HL-60 (cell line): ENCODE results near the gene TPGS2.

Experiments
- DNase-seq, 2 experiments: peaks; one replicate each; pipeline ENCODE4 v3.0.0-alpha.2; 2010 to 2020; ENCODE audit warnings: low read depth in 1 of 2, low spot score in 1 of 2
- H3K27ac ChIP-seq: fragments of 250-450 bp; sonication (Bioruptor Pico); replicated peaks from 2 replicates; pipeline ENCODE4 v1.5.1; 2020; ENCODE audit warnings: mild to moderate bottlenecking, moderate library complexity
- H3K27me3 ChIP-seq: fragments of 250-450 bp; sonication (Bioruptor Pico); 2 replicates; pipeline ENCODE4 v1.5.1; 2021; ENCODE audit warnings: mild to moderate bottlenecking, moderate library complexity; ENCODE audit not compliant: insufficient read depth, poor library complexity, severe bottlenecking
- H3K4me3 ChIP-seq: replicated peaks from 2 replicates; pipeline ENCODE4 v1.5.1; 2011; ENCODE audit warnings: mild to moderate bottlenecking, control low read depth, low read length; ENCODE audit not compliant: insufficient read depth
- GABPA ChIP-seq: IDR thresholded peaks from 2 replicates; pipeline ENCODE4 v1.6.1; 2012; ENCODE audit warnings: low read depth
- POLR2AphosphoS5 ChIP-seq: IDR thresholded peaks from 2 replicates; pipeline ENCODE4 v1.6.1; 2012; ENCODE audit warnings: low read depth
- SPI1 ChIP-seq: IDR thresholded peaks from 2 replicates; pipeline ENCODE4 v1.6.1; 2012; ENCODE audit warnings: low read depth, mild to moderate bottlenecking, borderline replicate concordance
- TF ChIP-seq, protein P1 (sequence below): IDR thresholded peaks from 2 replicates; pipeline ENCODE4 v1.6.1; 2012; ENCODE audit warnings: low read depth; ENCODE audit not compliant: insufficient replicate concordance
- TF ChIP-seq, protein P2 (sequence below): IDR thresholded peaks from one replicate; pipeline ENCODE4 v1.5.1; 2011; ENCODE audit warnings: low read length, control low read depth, inconsistent platforms; ENCODE audit not compliant: insufficient read depth

Gene TPGS2

DNA sequence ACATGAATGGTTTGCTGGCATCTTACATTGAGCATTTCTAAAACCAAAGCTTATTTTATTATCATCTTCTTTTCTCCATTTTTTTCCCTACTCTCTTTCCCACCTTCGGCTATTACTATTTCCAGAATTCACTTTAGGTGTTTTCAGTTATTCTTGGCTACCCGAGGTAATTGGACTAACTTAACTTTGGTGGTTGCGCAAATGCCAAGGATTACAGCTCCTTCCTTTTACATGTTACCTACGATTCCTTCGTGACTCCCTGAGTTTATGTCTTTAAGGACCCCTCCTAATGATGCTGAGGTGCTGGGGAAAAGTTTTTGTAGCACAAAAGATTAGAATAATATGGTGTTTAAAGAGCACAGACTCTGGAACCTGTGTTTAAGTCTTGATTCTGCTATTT is 14.4 kb upstream of the TPGS2 start:
- Histone ChIP-seq H3K27me3 (no peaks in the 10 kb centered on the region), H3K4me3 (no peak overlapping the region), H3K27ac (no peak overlapping the region)
- DNase-seq, result no peak
- TF ChIP-seq GABPA (no peak), POLR2AphosphoS5 (no peak), SPI1 (no peak)
- TF ChIP-seq, protein P1, sequence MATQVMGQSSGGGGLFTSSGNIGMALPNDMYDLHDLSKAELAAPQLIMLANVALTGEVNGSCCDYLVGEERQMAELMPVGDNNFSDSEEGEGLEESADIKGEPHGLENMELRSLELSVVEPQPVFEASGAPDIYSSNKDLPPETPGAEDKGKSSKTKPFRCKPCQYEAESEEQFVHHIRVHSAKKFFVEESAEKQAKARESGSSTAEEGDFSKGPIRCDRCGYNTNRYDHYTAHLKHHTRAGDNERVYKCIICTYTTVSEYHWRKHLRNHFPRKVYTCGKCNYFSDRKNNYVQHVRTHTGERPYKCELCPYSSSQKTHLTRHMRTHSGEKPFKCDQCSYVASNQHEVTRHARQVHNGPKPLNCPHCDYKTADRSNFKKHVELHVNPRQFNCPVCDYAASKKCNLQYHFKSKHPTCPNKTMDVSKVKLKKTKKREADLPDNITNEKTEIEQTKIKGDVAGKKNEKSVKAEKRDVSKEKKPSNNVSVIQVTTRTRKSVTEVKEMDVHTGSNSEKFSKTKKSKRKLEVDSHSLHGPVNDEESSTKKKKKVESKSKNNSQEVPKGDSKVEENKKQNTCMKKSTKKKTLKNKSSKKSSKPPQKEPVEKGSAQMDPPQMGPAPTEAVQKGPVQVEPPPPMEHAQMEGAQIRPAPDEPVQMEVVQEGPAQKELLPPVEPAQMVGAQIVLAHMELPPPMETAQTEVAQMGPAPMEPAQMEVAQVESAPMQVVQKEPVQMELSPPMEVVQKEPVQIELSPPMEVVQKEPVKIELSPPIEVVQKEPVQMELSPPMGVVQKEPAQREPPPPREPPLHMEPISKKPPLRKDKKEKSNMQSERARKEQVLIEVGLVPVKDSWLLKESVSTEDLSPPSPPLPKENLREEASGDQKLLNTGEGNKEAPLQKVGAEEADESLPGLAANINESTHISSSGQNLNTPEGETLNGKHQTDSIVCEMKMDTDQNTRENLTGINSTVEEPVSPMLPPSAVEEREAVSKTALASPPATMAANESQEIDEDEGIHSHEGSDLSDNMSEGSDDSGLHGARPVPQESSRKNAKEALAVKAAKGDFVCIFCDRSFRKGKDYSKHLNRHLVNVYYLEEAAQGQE, result no peak
- TF ChIP-seq, protein P2, sequence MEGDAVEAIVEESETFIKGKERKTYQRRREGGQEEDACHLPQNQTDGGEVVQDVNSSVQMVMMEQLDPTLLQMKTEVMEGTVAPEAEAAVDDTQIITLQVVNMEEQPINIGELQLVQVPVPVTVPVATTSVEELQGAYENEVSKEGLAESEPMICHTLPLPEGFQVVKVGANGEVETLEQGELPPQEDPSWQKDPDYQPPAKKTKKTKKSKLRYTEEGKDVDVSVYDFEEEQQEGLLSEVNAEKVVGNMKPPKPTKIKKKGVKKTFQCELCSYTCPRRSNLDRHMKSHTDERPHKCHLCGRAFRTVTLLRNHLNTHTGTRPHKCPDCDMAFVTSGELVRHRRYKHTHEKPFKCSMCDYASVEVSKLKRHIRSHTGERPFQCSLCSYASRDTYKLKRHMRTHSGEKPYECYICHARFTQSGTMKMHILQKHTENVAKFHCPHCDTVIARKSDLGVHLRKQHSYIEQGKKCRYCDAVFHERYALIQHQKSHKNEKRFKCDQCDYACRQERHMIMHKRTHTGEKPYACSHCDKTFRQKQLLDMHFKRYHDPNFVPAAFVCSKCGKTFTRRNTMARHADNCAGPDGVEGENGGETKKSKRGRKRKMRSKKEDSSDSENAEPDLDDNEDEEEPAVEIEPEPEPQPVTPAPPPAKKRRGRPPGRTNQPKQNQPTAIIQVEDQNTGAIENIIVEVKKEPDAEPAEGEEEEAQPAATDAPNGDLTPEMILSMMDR, result no peak

DNA sequence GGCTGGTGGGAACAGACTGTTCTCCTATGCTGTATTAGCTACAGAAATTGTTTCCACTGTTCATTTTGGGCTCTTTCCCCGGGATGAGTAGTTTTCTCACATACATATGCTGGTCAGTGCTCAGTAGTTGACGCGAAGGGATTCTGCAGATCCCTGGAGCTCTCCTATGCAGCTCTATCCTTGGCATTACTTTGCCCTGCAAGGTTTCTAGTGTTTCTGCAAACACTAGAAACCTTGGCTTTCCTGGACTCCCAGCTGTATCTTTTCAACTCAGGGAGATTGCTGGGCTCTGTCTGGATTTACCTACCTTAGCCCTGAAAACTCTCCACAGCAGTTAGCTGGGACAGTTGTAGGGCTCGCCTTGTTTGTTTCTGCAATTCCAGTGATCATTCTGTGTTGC is 11.0 kb upstream of the TPGS2 start:
- TF ChIP-seq SPI1, result no peak
- no peak for TF ChIP-seq GABPA
- TF ChIP-seq POLR2AphosphoS5, result no peak
- TF ChIP-seq, protein P2, result no peak
- no peak overlapping the region for H3K4me3 ChIP-seq
- DNase-seq, result no peak
- H3K27ac ChIP-seq, result no peak overlapping the region
- no peaks in the 10 kb centered on the region for H3K27me3 ChIP-seq

DNA sequence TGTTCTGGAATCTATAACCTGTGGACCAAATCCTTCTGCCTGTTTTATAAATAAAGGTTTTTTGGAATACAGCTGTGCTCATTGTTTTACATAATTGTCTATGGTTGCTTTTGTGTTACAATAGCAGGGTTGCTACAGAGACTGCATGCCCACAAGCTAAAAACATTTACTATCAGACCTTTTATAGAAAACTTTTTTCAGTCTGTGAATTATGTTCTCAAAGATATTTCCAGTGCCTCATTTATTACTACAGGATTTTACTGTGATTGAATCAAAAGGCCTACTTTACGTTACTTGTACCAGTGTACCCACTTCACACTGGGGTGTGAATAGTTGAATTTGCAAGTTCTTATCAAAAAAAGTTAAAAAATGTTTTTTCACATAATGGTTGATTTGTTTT is 7.1 kb upstream of the TPGS2 start:
- DNase-seq, result no peak
- TF ChIP-seq SPI1 (no peak), GABPA (no peak), POLR2AphosphoS5 (no peak)
- TF ChIP-seq, protein P2, result no peak
- TF ChIP-seq, protein P1, result no peak
- Histone ChIP-seq H3K27ac (no peak overlapping the region), H3K4me3 (no peak overlapping the region), H3K27me3 (no peaks in the 10 kb centered on the region)

DNA sequence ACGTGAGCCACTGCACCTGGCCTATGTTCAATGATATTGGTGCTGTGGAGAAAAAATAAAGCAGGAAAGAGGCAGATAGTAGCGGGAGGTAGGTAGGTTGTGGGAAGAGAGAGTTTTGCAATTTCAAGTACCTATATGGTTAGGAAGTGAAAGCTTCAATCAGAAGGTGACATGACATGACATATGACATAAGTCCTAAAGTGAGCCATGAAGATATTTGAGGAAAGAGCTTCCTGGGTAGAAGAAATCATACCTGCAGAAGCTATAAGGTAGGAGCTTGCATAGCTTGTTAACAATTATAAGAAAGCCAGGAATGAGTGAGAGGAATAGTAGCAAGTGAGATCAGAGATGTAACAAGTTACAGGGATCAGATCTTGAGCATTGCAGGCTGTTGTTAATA is 4.3 kb upstream of the TPGS2 start:
- Histone ChIP-seq H3K4me3 (no peak overlapping the region), H3K27ac (no peak overlapping the region), H3K27me3 (no peaks in the 10 kb centered on the region)
- TF ChIP-seq GABPA (no peak), POLR2AphosphoS5 (no peak), SPI1 (no peak)
- TF ChIP-seq, protein P2, result no peak
- TF ChIP-seq, protein P1, result no peak
- no peak for DNase-seq
